H9 (cell line): Measurements from ENCODE around the gene TRABD2B. TPM values are rescaled to one million over a fixed set of nuclear protein-coding genes. Genes with fewer than 3 reads are reported as not detected.

ENCODE experiments used
- DNase-seq: peaks from one replicate; pipeline ENCODE4 v3.0.0-alpha.2; 2017
- H2AFZ ChIP-seq: one replicate; pipeline ENCODE4 v1.6.1; 2013; ENCODE audit warnings: mild to moderate bottlenecking, low read length, control low read depth, moderate library complexity
- H2AK5ac ChIP-seq: 2 replicates; pipeline ENCODE4 v1.6.1; 2013; ENCODE audit warnings: low read length, control low read depth, mixed read lengths; ENCODE audit not compliant: insufficient read length
- H2BK120ac ChIP-seq: one replicate; pipeline ENCODE4 v1.6.1; 2013; ENCODE audit warnings: low read depth, mild to moderate bottlenecking, low read length, control low read depth, inconsistent platforms; ENCODE audit not compliant: poor library complexity, severe bottlenecking
- H2BK12ac ChIP-seq: 2 replicates; pipeline ENCODE4 v1.6.1; 2013; ENCODE audit warnings: low read length, control low read depth, mixed read lengths, low read depth; ENCODE audit not compliant: insufficient read length
- H2BK15ac ChIP-seq: 2 replicates; pipeline ENCODE4 v1.6.1; 2013; ENCODE audit warnings: low read depth, low read length, control low read depth
- H2BK20ac ChIP-seq: one replicate; pipeline ENCODE4 v1.6.1; 2013; ENCODE audit warnings: low read depth, mild to moderate bottlenecking, low read length, control low read depth, inconsistent platforms; ENCODE audit not compliant: poor library complexity, severe bottlenecking
- H2BK5ac ChIP-seq: 2 replicates; pipeline ENCODE4 v1.6.1; 2013; ENCODE audit warnings: low read length, control low read depth, mixed read lengths; ENCODE audit not compliant: insufficient read length
- H3K14ac ChIP-seq: 2 replicates; pipeline ENCODE4 v1.6.1; 2013; ENCODE audit warnings: low read length, control low read depth; ENCODE audit not compliant: insufficient read depth
- H3K18ac ChIP-seq: 2 replicates; pipeline ENCODE4 v1.6.1; 2013; ENCODE audit warnings: low read depth, mild to moderate bottlenecking, mixed read lengths, low read length, control low read depth; ENCODE audit not compliant: insufficient read length
- H3K23ac ChIP-seq: 2 replicates; pipeline ENCODE4 v1.6.1; 2013; ENCODE audit warnings: low read length, control low read depth, mixed read lengths, low read depth; ENCODE audit not compliant: insufficient read length
- H3K23me2 ChIP-seq: 2 replicates; pipeline ENCODE4 v1.6.1; 2013; ENCODE audit warnings: low read depth, mild to moderate bottlenecking, mixed read lengths, low read length, control low read depth; ENCODE audit not compliant: insufficient read length, poor library complexity, severe bottlenecking
- H3K27ac ChIP-seq: 2 replicates; pipeline ENCODE4 v1.5.1; 2013; ENCODE audit warnings: low read length, control low read depth, mixed read lengths, low read depth; ENCODE audit not compliant: insufficient read length
- H3K27me3 ChIP-seq: 2 replicates; pipeline ENCODE4 v1.6.1; 2013; ENCODE audit warnings: low read length, control low read depth, inconsistent platforms; ENCODE audit not compliant: insufficient read depth
- H3K4ac ChIP-seq: 2 replicates; pipeline ENCODE4 v1.6.1; 2013; ENCODE audit warnings: low read depth, mild to moderate bottlenecking, control low read depth, inconsistent platforms, low read length, moderate library complexity
- H3K4me1 ChIP-seq: 2 replicates; pipeline ENCODE4 v1.6.1; 2013; ENCODE audit warnings: low read length, control low read depth, inconsistent platforms; ENCODE audit not compliant: insufficient read depth
- H3K4me2 ChIP-seq: 2 replicates; pipeline ENCODE4 v1.6.1; 2013; ENCODE audit warnings: low read length, control low read depth, mixed read lengths; ENCODE audit not compliant: insufficient read length, insufficient read depth
- H3K56ac ChIP-seq: 2 replicates; pipeline ENCODE4 v1.6.1; 2013; ENCODE audit warnings: low read depth, mild to moderate bottlenecking, mixed read lengths, low read length, control low read depth; ENCODE audit not compliant: insufficient read length
- H3K79me1 ChIP-seq: 2 replicates; pipeline ENCODE4 v1.6.1; 2013; ENCODE audit warnings: low read depth, mild to moderate bottlenecking, moderate library complexity, low read length, control low read depth, inconsistent platforms; ENCODE audit not compliant: insufficient read depth, poor library complexity, severe bottlenecking
- H3K79me2 ChIP-seq: 2 replicates; pipeline ENCODE4 v1.6.1; 2013; ENCODE audit warnings: low read length, control low read depth, inconsistent platforms; ENCODE audit not compliant: insufficient read depth
- H3K9ac ChIP-seq: 2 replicates; pipeline ENCODE4 v1.6.1; 2013; ENCODE audit warnings: low read length, control low read depth, mixed read lengths; ENCODE audit not compliant: insufficient read length; ENCODE audit errors: extremely low read depth
- H3K9me3 ChIP-seq: one replicate; pipeline ENCODE4 v1.6.1; 2013; ENCODE audit warnings: low read depth, low read length, inconsistent platforms; ENCODE audit not compliant: control insufficient read depth
- H3T11ph ChIP-seq: one replicate; pipeline ENCODE4 v1.6.1; 2013; ENCODE audit warnings: mild to moderate bottlenecking, low read length, control low read depth, inconsistent platforms
- H4K20me1 ChIP-seq: one replicate; pipeline ENCODE4 v1.6.1; 2013; ENCODE audit not compliant: control insufficient read depth, insufficient read length, insufficient read depth
- H4K5ac ChIP-seq: 2 replicates; pipeline ENCODE4 v1.6.1; 2013; ENCODE audit warnings: low read depth, mild to moderate bottlenecking, mixed read lengths, low read length, control low read depth; ENCODE audit not compliant: insufficient read length
- H4K8ac ChIP-seq: replicated peaks from 2 replicates; pipeline ENCODE4 v1.6.1; 2013; ENCODE audit warnings: low read length, control low read depth, mixed read lengths, low read depth; ENCODE audit not compliant: insufficient read length
- H4K91ac ChIP-seq: 2 replicates; pipeline ENCODE4 v1.6.1; 2013; ENCODE audit warnings: low read depth, mild to moderate bottlenecking, moderate library complexity, mixed read lengths, low read length, control low read depth; ENCODE audit not compliant: insufficient read length
- H3K27ac Mint-ChIP-seq, 3 experiments: 2 replicates in 2 of 3; 3 replicates in 1 of 3; pipeline ENCODE4 v1.8.0; 2020 to 2021; ENCODE audit warnings: mixed read lengths in 3 of 3, mild to moderate bottlenecking in 1 of 3, moderate library complexity in 1 of 3
- H3K27me3 Mint-ChIP-seq: 2 replicates; pipeline ENCODE4 v1.8.0; 2021; ENCODE audit warnings: low read depth, mild to moderate bottlenecking, moderate library complexity, mixed read lengths
- H3K36me3 Mint-ChIP-seq, 3 experiments: 2 replicates in 2 of 3; 3 replicates in 1 of 3; pipeline ENCODE4 v1.8.0; 2020 to 2021; ENCODE audit warnings: low read depth in 3 of 3, mixed read lengths in 3 of 3; ENCODE audit not compliant: insufficient read depth in 1 of 3
- H3K4me1 Mint-ChIP-seq, 2 experiments: 2 replicates each; pipeline ENCODE4 v1.8.0; 2020; ENCODE audit warnings: mixed read lengths in 2 of 2
- H3K4me3 Mint-ChIP-seq, 2 experiments: 2 replicates in 1 of 2; 3 replicates in 1 of 2; pipeline ENCODE4 v1.8.0; 2020 to 2021; ENCODE audit warnings: mild to moderate bottlenecking in 2 of 2, mixed read lengths in 2 of 2, moderate library complexity in 1 of 2
- H3K9me3 Mint-ChIP-seq, 2 experiments: 2 replicates in 1 of 2; 3 replicates in 1 of 2; pipeline ENCODE4 v1.8.0; 2020; ENCODE audit warnings: mild to moderate bottlenecking in 2 of 2, mixed read lengths in 2 of 2, moderate library complexity in 1 of 2
- WGBS: extraction: QIAGEN DNeasy Blood & Tissue Kit; methylation state at CpG from one replicate; pipeline ENCODE4 v1.1.7; 2013; ENCODE audit warnings: missing lambda C conversion rate, low lambda C conversion rate, mixed read lengths; ENCODE audit not compliant: insufficient read length; ENCODE audit errors: extremely low coverage; 5-methylcytosine and 5-hydroxymethylcytosine counted together
- total RNA-seq: library from RNA; stranded (reverse); gene quantifications from 2 replicates; pipeline ENCODE4 v1.2.1, GENCODE V29; 2021
- TF ChIP-seq, protein P1 (sequence below): fragments of 200-600 bp; sonication (generic); conservative IDR thresholded peaks from 3 replicates; pipeline ENCODE4 v1.8.0; 2021; ENCODE audit warnings: antibody characterized with exemption, mild to moderate bottlenecking

TRABD2B gene
- total RNA-seq, 1 experiment from 2014 or later = 2.3 TPM

DNA sequence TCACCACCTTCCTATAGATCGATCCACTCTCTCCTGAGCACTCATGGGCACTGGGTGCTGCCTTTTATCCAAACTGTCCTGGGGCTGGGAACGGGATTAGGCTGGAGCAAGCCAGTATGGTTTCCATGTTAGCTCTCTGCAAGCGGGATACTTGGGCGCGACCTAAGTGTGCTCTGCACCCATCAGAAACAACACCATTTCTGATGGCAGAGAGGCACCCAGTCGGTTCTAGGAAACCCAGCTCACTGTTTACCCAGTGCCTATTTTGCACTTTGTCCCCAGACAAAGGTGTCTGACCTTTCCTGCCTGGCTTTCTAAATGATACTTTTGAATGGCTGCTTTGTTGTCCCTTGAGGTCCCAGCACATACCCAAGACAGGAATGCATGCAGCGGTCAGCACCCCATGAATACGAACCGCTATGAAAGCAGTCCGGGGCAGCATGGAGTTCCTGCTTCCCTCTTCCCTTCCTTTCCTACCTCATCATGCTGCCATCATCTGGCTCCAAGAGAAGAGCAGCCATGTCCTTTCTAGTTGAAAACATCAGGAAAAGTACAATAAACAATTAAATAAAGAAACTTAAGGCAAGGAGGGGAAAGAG lies 83.9 kb downstream of the TRABD2B start:
- no peak overlapping the region for H3K23ac ChIP-seq
- no peak overlapping the region; a peak in 1 of 5 replicates for H3K4me3 Mint-ChIP-seq
- H3K27ac ChIP-seq = no peak overlapping the region
- no peak overlapping the region for H2BK20ac ChIP-seq
- H3K23me2 ChIP-seq = no peaks in the 10 kb centered on the region
- H2BK5ac ChIP-seq = no peak overlapping the region
- no peak overlapping the region for H2AK5ac ChIP-seq
- peaks cover 20 to 25% of the 10 kb centered on the region in 2 experiments for H3K4me1 Mint-ChIP-seq
- no peak overlapping the region for H2BK12ac ChIP-seq
- no peaks in the 10 kb centered on the region; the same call in 1 of the 2 replicates for H3K4me1 ChIP-seq
- no peak overlapping the region for H3K4ac ChIP-seq
- no peak overlapping the region for H3K4me2 ChIP-seq
- TF ChIP-seq, protein P1, sequence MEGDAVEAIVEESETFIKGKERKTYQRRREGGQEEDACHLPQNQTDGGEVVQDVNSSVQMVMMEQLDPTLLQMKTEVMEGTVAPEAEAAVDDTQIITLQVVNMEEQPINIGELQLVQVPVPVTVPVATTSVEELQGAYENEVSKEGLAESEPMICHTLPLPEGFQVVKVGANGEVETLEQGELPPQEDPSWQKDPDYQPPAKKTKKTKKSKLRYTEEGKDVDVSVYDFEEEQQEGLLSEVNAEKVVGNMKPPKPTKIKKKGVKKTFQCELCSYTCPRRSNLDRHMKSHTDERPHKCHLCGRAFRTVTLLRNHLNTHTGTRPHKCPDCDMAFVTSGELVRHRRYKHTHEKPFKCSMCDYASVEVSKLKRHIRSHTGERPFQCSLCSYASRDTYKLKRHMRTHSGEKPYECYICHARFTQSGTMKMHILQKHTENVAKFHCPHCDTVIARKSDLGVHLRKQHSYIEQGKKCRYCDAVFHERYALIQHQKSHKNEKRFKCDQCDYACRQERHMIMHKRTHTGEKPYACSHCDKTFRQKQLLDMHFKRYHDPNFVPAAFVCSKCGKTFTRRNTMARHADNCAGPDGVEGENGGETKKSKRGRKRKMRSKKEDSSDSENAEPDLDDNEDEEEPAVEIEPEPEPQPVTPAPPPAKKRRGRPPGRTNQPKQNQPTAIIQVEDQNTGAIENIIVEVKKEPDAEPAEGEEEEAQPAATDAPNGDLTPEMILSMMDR = no peak
- H2BK15ac ChIP-seq = no peak overlapping the region
- H3K14ac ChIP-seq = no peak overlapping the region
- WGBS = no CpG with 5 or more reads among the region's 10 CpGs
- H3K18ac ChIP-seq = no peak overlapping the region
- no peak overlapping the region for H4K91ac ChIP-seq
- no peak overlapping the region for H3T11ph ChIP-seq
- H2BK120ac ChIP-seq = no peak overlapping the region
- no peaks in the 10 kb centered on the region for H3K27me3 ChIP-seq
- no peak overlapping the region for H2AFZ ChIP-seq
- H3K27ac Mint-ChIP-seq = no peak overlapping the region
- H3K79me1 ChIP-seq = no peaks in the 10 kb centered on the region
- no peak overlapping the region for H4K5ac ChIP-seq
- H3K36me3 Mint-ChIP-seq = no peaks in the 10 kb centered on the region
- H3K9me3 ChIP-seq = no peaks in the 10 kb centered on the region
- H3K9ac ChIP-seq = no peak overlapping the region
- no peaks in the 10 kb centered on the region for H4K20me1 ChIP-seq
- no peaks in the 10 kb centered on the region for H3K27me3 Mint-ChIP-seq
- H3K79me2 ChIP-seq = no peaks in the 10 kb centered on the region
- H3K56ac ChIP-seq = no peak overlapping the region
- no peak overlapping the region for H4K8ac ChIP-seq
- H3K9me3 Mint-ChIP-seq = no peaks in the 10 kb centered on the region; a peak in 1 of 5 replicates
- DNase-seq = no peak
